ENCODE results near the gene KCNAB1.

KCNAB1 gene

GRCh38 chr3:156433138-156433537, 312.8 kb downstream of the KCNAB1 start:
- no peak overlapping the region for H3K4me2 ChIP-seq (ENCODE audit: low read depth, low read length, poor library complexity, severe bottlenecking)
- H3K9me2 ChIP-seq (replicated peaks; ENCODE audit: insufficient read depth, low read length), result no peaks in the 10 kb centered on the region
- H2AFZ ChIP-seq (ENCODE audit: low read depth, low read length, severe bottlenecking), result no peak overlapping the region
- no peak overlapping the region for H3K27ac ChIP-seq (ENCODE audit: low read depth, low read length)
- no peaks in the 10 kb centered on the region for H3K27me3 ChIP-seq (ENCODE audit: low read length)
- TF ChIP-seq EZH2phosphoT487 (conservative IDR thresholded peaks at IDR 0.05; ENCODE audit: low read length) (no peak), CTCF (IDR thresholded peaks at IDR 0.05; ENCODE audit: insufficient read depth, low read length, poor library complexity, severe bottlenecking) (no peak)
- H3K9ac ChIP-seq (ENCODE audit: low read length), result no peak overlapping the region
- H3K4me3 ChIP-seq (ENCODE audit: insufficient read depth, low read length, poor library complexity, severe bottlenecking), result no peak overlapping the region
- H3K36me3 ChIP-seq (ENCODE audit: low read length), result no peaks in the 10 kb centered on the region
- no peaks in the 10 kb centered on the region for H4K20me1 ChIP-seq (ENCODE audit: low read depth, low read length)
- H3K9me3 ChIP-seq (ENCODE audit: insufficient read depth, low read length), result no peaks in the 10 kb centered on the region
- no peaks in the 10 kb centered on the region for H3K79me2 ChIP-seq (ENCODE audit: insufficient read depth, low read length)
- no peaks in the 10 kb centered on the region for H3F3A ChIP-seq (ENCODE audit: insufficient read depth)

GRCh38 chr3:156433910-156434309, 313.5 kb downstream of the KCNAB1 start:
- Histone ChIP-seq H3K9ac (ENCODE audit: low read length) (no peak overlapping the region), H3K36me3 (ENCODE audit: low read length) (no peaks in the 10 kb centered on the region), H3K27ac (ENCODE audit: low read depth, low read length) (no peak overlapping the region), H2AFZ (ENCODE audit: low read depth, low read length, severe bottlenecking) (no peak overlapping the region), H3K79me2 (ENCODE audit: insufficient read depth, low read length) (no peaks in the 10 kb centered on the region), H3K9me2 (replicated peaks; ENCODE audit: insufficient read depth, low read length) (no peaks in the 10 kb centered on the region), H3K27me3 (ENCODE audit: low read length) (no peaks in the 10 kb centered on the region), H4K20me1 (ENCODE audit: low read depth, low read length) (no peaks in the 10 kb centered on the region), H3K9me3 (ENCODE audit: insufficient read depth, low read length) (no peaks in the 10 kb centered on the region), H3K4me3 (ENCODE audit: insufficient read depth, low read length, poor library complexity, severe bottlenecking) (no peak overlapping the region), H3K4me2 (ENCODE audit: low read depth, low read length, poor library complexity, severe bottlenecking) (no peak overlapping the region), H3F3A (ENCODE audit: insufficient read depth) (no peaks in the 10 kb centered on the region)
- no peak for TF ChIP-seq EZH2phosphoT487 (conservative IDR thresholded peaks at IDR 0.05; ENCODE audit: low read length)
- TF ChIP-seq CTCF (IDR thresholded peaks at IDR 0.05; ENCODE audit: insufficient read depth, low read length, poor library complexity, severe bottlenecking), result no peak

GRCh38 chr3:156434921-156435320, 314.5 kb downstream of the KCNAB1 start:
- no peaks in the 10 kb centered on the region for H3K27me3 ChIP-seq (ENCODE audit: low read length)
- no peaks in the 10 kb centered on the region for H3K9me3 ChIP-seq (ENCODE audit: insufficient read depth, low read length)
- no peak overlapping the region for H2AFZ ChIP-seq (ENCODE audit: low read depth, low read length, severe bottlenecking)
- H3K4me2 ChIP-seq (ENCODE audit: low read depth, low read length, poor library complexity, severe bottlenecking), result no peak overlapping the region
- no peaks in the 10 kb centered on the region for H3K36me3 ChIP-seq (ENCODE audit: low read length)
- H3K4me3 ChIP-seq (ENCODE audit: insufficient read depth, low read length, poor library complexity, severe bottlenecking), result no peak overlapping the region
- no peaks in the 10 kb centered on the region for H3F3A ChIP-seq (ENCODE audit: insufficient read depth)
- no peaks in the 10 kb centered on the region for H4K20me1 ChIP-seq (ENCODE audit: low read depth, low read length)
- H3K27ac ChIP-seq (ENCODE audit: low read depth, low read length), result no peak overlapping the region
- TF ChIP-seq EZH2phosphoT487 (conservative IDR thresholded peaks at IDR 0.05; ENCODE audit: low read length), result no peak
- TF ChIP-seq CTCF (IDR thresholded peaks at IDR 0.05; ENCODE audit: insufficient read depth, low read length, poor library complexity, severe bottlenecking), result no peak
- H3K9ac ChIP-seq (ENCODE audit: low read length), result no peak overlapping the region
- H3K9me2 ChIP-seq (replicated peaks; ENCODE audit: insufficient read depth, low read length), result no peaks in the 10 kb centered on the region
- no peaks in the 10 kb centered on the region for H3K79me2 ChIP-seq (ENCODE audit: insufficient read depth, low read length)
